RWPE2 (cell line): Measurements from ENCODE around the gene SHROOM3.

Experiments
- ATAC-seq: fragments of 200-7000 bp; cut with Tn5 transposase; 3 replicates; pipeline ENCODE4 v1.9.1; 2021; ENCODE audit warnings: low read depth
- DNase-seq: peaks from one replicate; pipeline ENCODE4 v3.0.0-alpha.2; 2020; ENCODE audit warnings: low spot score
- H3K27ac ChIP-seq: fragments of 450-650 bp; 2 replicates; pipeline ENCODE4 v1.5.1; 2017; ENCODE audit warnings: mild to moderate bottlenecking; ENCODE audit not compliant: poor library complexity, severe bottlenecking
- H3K27me3 ChIP-seq: fragments of 250-450 bp; sonication (Bioruptor Pico); 2 replicates; pipeline ENCODE4 v1.5.1; 2021; ENCODE audit warnings: mild to moderate bottlenecking, moderate library complexity; ENCODE audit not compliant: insufficient read depth, poor library complexity, severe bottlenecking
- H3K36me3 ChIP-seq: fragments of 250-450 bp; sonication (Bioruptor Pico); 2 replicates; pipeline ENCODE4 v1.5.1; 2020; ENCODE audit warnings: low read depth, mild to moderate bottlenecking, moderate library complexity
- H3K4me1 ChIP-seq: fragments of 250-450 bp; sonication (Bioruptor Pico); 2 replicates; pipeline ENCODE4 v1.5.1; 2021; ENCODE audit warnings: mild to moderate bottlenecking, moderate library complexity; ENCODE audit not compliant: insufficient read depth, poor library complexity, severe bottlenecking
- H3K4me3 ChIP-seq: fragments of 250-450 bp; sonication (Bioruptor Pico); 2 replicates; pipeline ENCODE4 v1.5.1; 2021; ENCODE audit warnings: mild to moderate bottlenecking, moderate library complexity; ENCODE audit not compliant: severe bottlenecking
- H3K9me3 ChIP-seq: fragments of 250-450 bp; sonication (Bioruptor Pico); 2 replicates; pipeline ENCODE4 v1.5.1; 2021; ENCODE audit warnings: mild to moderate bottlenecking, moderate library complexity; ENCODE audit not compliant: severe bottlenecking
- TF ChIP-seq, protein P1 (sequence below): fragments of 450-650 bp; IDR thresholded peaks from one replicate; pipeline ENCODE4 v1.5.1; 2017; ENCODE audit warnings: mild to moderate bottlenecking, moderate library complexity; ENCODE audit not compliant: poor library complexity, severe bottlenecking

The SHROOM3 gene

DNA sequence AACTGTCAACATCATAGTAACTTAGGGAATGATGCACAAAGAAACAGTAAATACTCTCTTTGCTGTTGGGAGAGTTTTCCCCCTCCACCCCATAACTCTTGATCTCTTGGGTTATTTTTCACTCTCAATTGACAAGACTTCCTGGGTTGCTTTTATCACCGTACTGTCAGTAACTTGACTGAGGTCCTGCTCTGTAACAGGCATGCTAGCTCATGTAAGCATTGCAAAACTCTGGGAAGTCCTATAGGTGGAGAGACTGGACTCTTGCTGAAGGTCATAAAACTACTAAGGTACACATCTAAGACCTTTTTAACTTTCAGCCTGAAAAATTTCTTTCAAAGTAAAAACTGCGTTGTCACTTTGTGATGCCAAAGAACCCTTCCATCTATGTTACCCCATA, 10.9 kb downstream of the SHROOM3 start:
- H3K4me3 ChIP-seq: no peak overlapping the region
- H3K4me1 ChIP-seq: no peaks in the 10 kb centered on the region
- H3K27ac ChIP-seq: no peak overlapping the region
- H3K27me3 ChIP-seq: no peaks in the 10 kb centered on the region
- no peak for DNase-seq
- no peak for ATAC-seq
- H3K9me3 ChIP-seq: no peaks in the 10 kb centered on the region
- no peaks in the 10 kb centered on the region for H3K36me3 ChIP-seq
- TF ChIP-seq, protein P1, sequence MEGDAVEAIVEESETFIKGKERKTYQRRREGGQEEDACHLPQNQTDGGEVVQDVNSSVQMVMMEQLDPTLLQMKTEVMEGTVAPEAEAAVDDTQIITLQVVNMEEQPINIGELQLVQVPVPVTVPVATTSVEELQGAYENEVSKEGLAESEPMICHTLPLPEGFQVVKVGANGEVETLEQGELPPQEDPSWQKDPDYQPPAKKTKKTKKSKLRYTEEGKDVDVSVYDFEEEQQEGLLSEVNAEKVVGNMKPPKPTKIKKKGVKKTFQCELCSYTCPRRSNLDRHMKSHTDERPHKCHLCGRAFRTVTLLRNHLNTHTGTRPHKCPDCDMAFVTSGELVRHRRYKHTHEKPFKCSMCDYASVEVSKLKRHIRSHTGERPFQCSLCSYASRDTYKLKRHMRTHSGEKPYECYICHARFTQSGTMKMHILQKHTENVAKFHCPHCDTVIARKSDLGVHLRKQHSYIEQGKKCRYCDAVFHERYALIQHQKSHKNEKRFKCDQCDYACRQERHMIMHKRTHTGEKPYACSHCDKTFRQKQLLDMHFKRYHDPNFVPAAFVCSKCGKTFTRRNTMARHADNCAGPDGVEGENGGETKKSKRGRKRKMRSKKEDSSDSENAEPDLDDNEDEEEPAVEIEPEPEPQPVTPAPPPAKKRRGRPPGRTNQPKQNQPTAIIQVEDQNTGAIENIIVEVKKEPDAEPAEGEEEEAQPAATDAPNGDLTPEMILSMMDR: no peak

DNA sequence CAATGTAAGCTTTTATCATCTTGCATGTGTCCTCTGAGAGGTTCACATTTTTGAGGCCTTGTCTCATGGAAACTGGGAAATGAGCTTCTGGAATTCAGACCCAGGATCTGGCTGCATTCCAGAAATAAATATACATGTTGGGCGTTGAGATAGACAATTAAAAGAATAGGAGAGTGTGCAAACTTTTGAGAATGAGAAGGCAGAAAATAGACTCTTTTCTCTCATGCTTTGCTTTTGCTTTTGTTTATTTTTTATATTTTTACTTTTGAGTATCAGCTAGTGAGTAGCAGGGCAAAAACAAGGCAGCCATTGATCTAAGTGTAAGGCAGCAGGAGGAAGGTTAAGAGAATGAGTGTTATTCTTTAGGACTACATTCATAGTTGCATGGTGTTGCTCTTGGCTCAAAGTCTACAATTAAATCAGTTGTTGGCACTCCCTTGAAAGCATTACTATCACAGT, 12.4 kb downstream of the SHROOM3 start:
- no peaks in the 10 kb centered on the region for H3K36me3 ChIP-seq
- no peak for DNase-seq

DNA sequence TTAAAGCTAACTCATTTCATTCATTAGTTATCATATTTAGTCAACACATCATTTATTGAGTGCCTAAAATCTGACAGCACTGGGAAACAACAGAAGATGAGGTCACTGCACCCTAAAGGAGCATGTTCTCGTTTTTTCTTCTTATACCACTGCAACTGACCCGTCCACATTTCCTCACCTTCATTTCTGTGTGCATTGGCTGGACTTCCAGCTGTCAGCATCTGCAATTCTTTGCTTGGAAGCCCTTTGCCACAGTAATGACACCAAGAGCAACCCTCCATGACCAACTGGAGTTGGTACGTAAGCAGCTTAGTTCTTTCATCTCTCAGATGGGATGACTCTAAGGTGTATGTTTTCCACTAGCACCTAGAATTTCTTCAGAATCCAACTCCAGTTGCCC, 13.2 kb downstream of the SHROOM3 start:
- H3K4me1 ChIP-seq: no peaks in the 10 kb centered on the region
- H3K4me3 ChIP-seq: no peak overlapping the region
- no peak overlapping the region for H3K27ac ChIP-seq
- no peaks in the 10 kb centered on the region for H3K27me3 ChIP-seq
- TF ChIP-seq, protein P1: no peak
- DNase-seq (no peak), ATAC-seq (no peak)
- H3K9me3 ChIP-seq: no peaks in the 10 kb centered on the region
- H3K36me3 ChIP-seq: no peaks in the 10 kb centered on the region

More for the DNA sequence above, 12.4 kb downstream of the SHROOM3 start:
- Histone ChIP-seq H3K4me1 (no peaks in the 10 kb centered on the region), H3K9me3 (no peaks in the 10 kb centered on the region), H3K27ac (no peak overlapping the region), H3K4me3 (no peak overlapping the region), H3K27me3 (no peaks in the 10 kb centered on the region)
- no peak for ATAC-seq
- TF ChIP-seq, protein P1: no peak

DNA sequence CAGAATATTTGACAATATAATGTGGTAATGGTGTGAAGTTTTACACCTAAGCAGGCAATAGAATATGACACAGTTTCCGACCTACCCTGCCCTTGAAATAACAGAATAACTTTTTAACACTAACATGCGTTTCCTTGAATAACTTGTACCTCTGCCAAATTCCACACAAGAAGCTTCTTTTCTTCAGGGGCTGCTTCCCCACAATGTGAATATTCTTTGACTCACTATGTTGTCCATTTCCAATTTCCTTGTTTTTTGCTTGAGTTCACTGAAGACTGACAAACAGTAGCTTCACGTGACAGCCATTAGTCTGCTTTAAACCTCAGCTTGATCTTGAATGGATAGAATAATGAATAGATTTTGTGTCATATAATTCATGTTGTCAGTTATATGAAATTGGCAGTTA, 14.3 kb downstream of the SHROOM3 start:
- ATAC-seq (no peak), DNase-seq (no peak)
- no peaks in the 10 kb centered on the region for H3K36me3 ChIP-seq
- no peaks in the 10 kb centered on the region for H3K27me3 ChIP-seq
- TF ChIP-seq, protein P1: no peak
- H3K9me3 ChIP-seq: no peaks in the 10 kb centered on the region
- no peak overlapping the region for H3K27ac ChIP-seq
- no peaks in the 10 kb centered on the region for H3K4me1 ChIP-seq
- H3K4me3 ChIP-seq: no peak overlapping the region

DNA sequence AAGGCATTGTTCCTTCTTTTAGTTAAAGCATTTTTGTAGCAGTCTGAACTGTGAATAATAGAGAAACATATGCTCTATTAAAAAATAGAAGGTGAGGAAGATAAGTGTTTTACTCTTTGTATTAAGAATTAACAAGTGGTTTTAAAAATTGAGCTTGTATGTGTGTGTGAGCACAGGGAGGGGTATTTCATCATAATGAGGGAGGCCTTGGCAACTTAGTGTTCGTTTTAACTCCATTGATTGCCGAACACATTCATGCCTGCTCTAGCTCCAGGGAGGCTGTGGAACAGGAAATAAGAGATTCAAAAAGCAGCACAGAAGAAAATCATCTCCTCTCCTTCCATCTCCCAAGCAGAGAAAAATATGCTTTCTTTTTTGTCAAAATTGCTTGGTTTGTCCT, 14.8 kb downstream of the SHROOM3 start:
- Histone ChIP-seq H3K27me3 (no peaks in the 10 kb centered on the region), H3K4me1 (no peaks in the 10 kb centered on the region), H3K9me3 (no peaks in the 10 kb centered on the region), H3K4me3 (no peak overlapping the region), H3K27ac (no peak overlapping the region), H3K36me3 (no peaks in the 10 kb centered on the region)
- TF ChIP-seq, protein P1: no peak
- ATAC-seq (no peak), DNase-seq (no peak)
